K562 (cell line): Measurements from ENCODE around the gene CLCN6. TPM values are rescaled to one million over a fixed set of nuclear protein-coding genes. Genes with fewer than 3 reads are reported as not detected.

Source experiments
- BCLAF1 ChIP-seq, 2 experiments: fragments of 450-650 bp in 1 of 2; IDR thresholded peaks; 2 replicates each; pipeline ENCODE4 v1.6.1; 2011 to 2017; ENCODE audit warnings: low read depth in 2 of 2, antibody characterized with exemption in 1 of 2, borderline replicate concordance in 1 of 2, low read length in 1 of 2, mild to moderate bottlenecking in 1 of 2, mixed read lengths in 1 of 2; ENCODE audit not compliant: control insufficient read depth in 1 of 2
- FOXM1 ChIP-seq, 2 experiments: fragments of 450-650 bp in 1 of 2; sonication (generic) in 1 of 2; formaldehyde crosslinking in 1 of 2; IDR thresholded peaks; 2 replicates each; pipeline versions ENCODE4 v1.6.1 to v1.9.0; 2017 to 2022; ENCODE audit warnings: low read depth in 2 of 2, mild to moderate bottlenecking in 2 of 2, missing genetic modification reagents in 1 of 2, moderate library complexity in 1 of 2
- HBP1 ChIP-seq: fragments of 450-650 bp; formaldehyde crosslinking; IDR thresholded peaks from 2 replicates; pipeline ENCODE4 v1.4.0; 2022; ENCODE audit warnings: missing genetic modification characterization
- HMG20A ChIP-seq: fragments of 450-650 bp; formaldehyde crosslinking; conservative IDR thresholded peaks from 2 replicates; pipeline ENCODE4 v1.4.0; 2020; ENCODE audit warnings: mild to moderate bottlenecking, mixed read lengths
- NFIX ChIP-seq: fragments of 250-450 bp; sonication (Bioruptor Pico); IDR thresholded peaks from 2 replicates; pipeline ENCODE4 v1.4.0; 2020; ENCODE audit warnings: low read depth, mild to moderate bottlenecking, moderate library complexity
- NFRKB ChIP-seq: fragments of 450-650 bp; IDR thresholded peaks from 2 replicates; pipeline ENCODE4 v1.6.1; 2016; ENCODE audit warnings: low read depth
- NR4A1 ChIP-seq, 2 experiments: fragments of 250-450 bp in 1 of 2; fragments of 450-650 bp in 1 of 2; sonication (Bioruptor Pico) in 1 of 2; IDR thresholded peaks; 2 replicates each; pipeline versions ENCODE4 v1.4.0 to v1.6.1; 2016 to 2020; ENCODE audit warnings: mild to moderate bottlenecking in 2 of 2, missing compliant biosample characterization in 1 of 2, missing genetic modification characterization in 1 of 2, moderate library complexity in 1 of 2
- PHTF2 ChIP-seq: fragments of 250-450 bp; sonication (Bioruptor Pico); IDR thresholded peaks from 2 replicates; pipeline ENCODE4 v1.5.0; 2021; ENCODE audit warnings: mild to moderate bottlenecking
- POLR2G ChIP-seq: fragments of 200-400 bp; formaldehyde crosslinking; IDR thresholded peaks from 2 replicates; pipeline ENCODE4 v1.6.1; 2017; ENCODE audit warnings: low read depth, mild to moderate bottlenecking, antibody characterized with exemption, low read length, moderate library complexity
- RCOR1 ChIP-seq, 2 experiments: IDR thresholded peaks; 2 replicates each; pipeline ENCODE4 v1.6.1; 2012; ENCODE audit warnings: low read depth in 2 of 2, low read length in 2 of 2, borderline replicate concordance in 1 of 2, improper control_type of control experiment in 1 of 2
- SREBF1 ChIP-seq: fragments of 150-350 bp; IDR thresholded peaks from 2 replicates; pipeline ENCODE4 v1.6.1; 2014; ENCODE audit warnings: antibody characterized with exemption, low read depth, low read length, borderline replicate concordance
- SRF ChIP-seq, 2 experiments: fragments of 250-450, 450-650 bp in 1 of 2; sonication (Bioruptor Pico) in 1 of 2; sonication (generic) in 1 of 2; formaldehyde crosslinking; IDR thresholded peaks; 2 replicates each; pipeline versions ENCODE4 v1.5.0 to v1.5.1; 2020 to 2022; ENCODE audit warnings: mild to moderate bottlenecking in 1 of 2, missing genetic modification reagents in 1 of 2
- ZNF436 ChIP-seq: fragments of 250-450, 450-650 bp; sonication (Bioruptor Pico); formaldehyde crosslinking; IDR thresholded peaks from 2 replicates; pipeline ENCODE4 v1.7.0; 2020; ENCODE audit warnings: mild to moderate bottlenecking
- ZNF518B ChIP-seq: fragments of 250-450 bp; sonication (Bioruptor Pico); IDR thresholded peaks from 2 replicates; pipeline ENCODE4 v1.5.0; 2021; ENCODE audit warnings: mild to moderate bottlenecking, moderate library complexity
- polyA plus RNA-seq, 8 experiments: library from polyadenylated mRNA; depleted of rRNA in 4 of 8; stranded (reverse) in 5 of 8; unstranded in 3 of 8; fragments of >200 nt; fragmentation: Nextera tagmentation in 2 of 8; fragmentation: Illumina TruSeq in 1 of 8; extraction: Ambion mirVana in 2 of 8; extraction: Trizol in 1 of 8; gene quantifications; 2 replicates each; pipeline versions ENCODE4 v1.2.1 to v1.2.3, GENCODE V29; 2011 to 2014; ENCODE audit warnings: inconsistent platforms in 1 of 8, missing spikeins in 1 of 8
- total RNA-seq, 7 experiments: library from RNA; depleted of rRNA in 6 of 7; stranded (reverse); fragments of >200 nt in 6 of 7; fragmentation: Illumina TruSeq in 2 of 7; extraction: Trizol in 2 of 7; gene quantifications; 2 replicates each; pipeline versions ENCODE4 v1.2.1 to v1.2.3, GENCODE V29; 2011 to 2021; ENCODE audit warnings: low replicate concordance in 1 of 7

The CLCN6 gene
- total and polyA plus RNA-seq, 9 of the 15 experiments (the other 6 are each of a cell fraction or from before 2014, with no cell fraction given) = 2.0 to 21.8 (median 13.6) TPM

GRCh38 chr1:11784993-11785769 is 20.8 kb upstream of the CLCN6 start (continued):
- TF ChIP-seq ZNF518B (CRISPR knock-in tag) (no peak), NR4A1 (CRISPR knock-in tag; IDR thresholded peaks at IDR 0.05) (no peak), NR4A1 (tag; IDR thresholded peaks at IDR 0.05) (no peak), SREBF1 (no peak), NFIX (CRISPR knock-in tag) (no peak), BCLAF1 (IDR thresholded peaks at IDR 0.05; ENCODE audit: borderline replicate concordance in 1 of 2, control insufficient read depth in 1 of 2, low read depth in 2 of 2, low read length in 1 of 2) (no peak), PHTF2 (no peak), RCOR1 (IDR thresholded peaks at IDR 0.05; ENCODE audit: borderline replicate concordance in 1 of 2, low read depth in 2 of 2, low read length in 2 of 2) (peak; percentile 17 to 59; a peak in 2 of 4 replicates), HBP1 (no peak; the same call in 1 of the 2 replicates), FOXM1 (IDR thresholded peaks at IDR 0.05; ENCODE audit: low read depth) (no peak), FOXM1 (CRISPR knock-in tag; IDR thresholded peaks at IDR 0.05; ENCODE audit: low read depth) (0 out of 2 replicates have a peak, but pooled peaks have one; percentile 63), NFRKB (0 out of 2 replicates have a peak, but pooled peaks have one; percentile 29), ZNF436 (CRISPR knock-in tag) (no peak), HMG20A (CRISPR knock-in tag) (no peak), SRF (CRISPR knock-in tag; IDR thresholded peaks at IDR 0.05) (peak in 1 of 2 experiments; percentile 68; a peak in 2 of 4 replicates), POLR2G (peak; percentile 87)
